Measurements from ENCODE around the gene SUSD2. TPM values are rescaled to one million over a fixed set of nuclear protein-coding genes. Genes with fewer than 3 reads are reported as not detected.

SUSD2 gene
- total and polyA plus RNA-seq, 5 donors from 2014 or later: 0.06 to 0.81 TPM; not detected in 3

DNA sequence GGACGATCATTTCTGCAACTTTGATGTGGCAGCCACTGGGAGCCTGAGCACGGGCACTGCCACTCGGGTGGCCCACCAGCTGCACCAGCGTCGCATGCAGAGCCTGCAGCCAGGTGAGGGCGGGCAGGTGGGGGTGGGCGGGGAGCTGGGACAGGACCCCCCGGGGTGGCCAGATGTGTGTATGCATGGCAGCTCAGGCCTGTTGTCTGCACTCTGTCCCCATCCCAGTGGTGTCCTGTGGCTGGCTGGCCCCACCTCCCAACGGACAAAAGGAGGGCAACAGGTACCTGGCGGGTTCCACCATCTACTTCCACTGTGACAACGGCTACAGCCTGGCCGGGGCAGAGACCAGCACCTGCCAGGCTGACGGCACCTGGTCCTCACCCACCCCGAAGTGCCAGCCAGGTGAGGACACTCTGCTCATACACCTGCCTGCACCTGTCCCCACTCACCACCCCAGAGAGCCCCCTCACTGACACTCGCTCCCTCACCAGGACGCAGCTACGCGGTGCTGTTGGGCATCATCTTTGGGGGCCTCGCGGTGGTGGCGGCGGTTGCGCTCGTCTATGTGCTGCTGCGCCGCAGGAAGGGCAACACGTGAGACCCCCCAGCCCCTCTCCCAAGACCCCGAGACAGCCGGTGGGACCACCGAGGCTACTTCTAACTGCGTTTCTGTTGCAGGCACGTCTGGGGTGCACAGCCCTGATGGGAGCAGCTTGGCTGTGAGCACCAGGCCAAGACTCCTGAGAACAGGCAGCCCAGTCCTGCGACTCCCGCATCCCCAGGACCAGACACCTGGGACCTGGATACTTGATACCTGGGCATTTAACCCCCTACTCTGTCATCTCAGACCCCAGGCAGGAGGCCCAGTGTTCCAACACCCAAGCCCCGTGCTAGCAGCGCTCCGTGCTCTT is 6.7 kb downstream of the SUSD2 start:
- no peak overlapping the region for H3K27ac ChIP-seq (ENCODE audit: insufficient read depth, low read length, poor library complexity, severe bottlenecking)
- H3K4me1 Mint-ChIP-seq: no peaks in the 10 kb centered on the region
- H3K27me3 Mint-ChIP-seq: peaks cover 3% of the 10 kb centered on the region
- DNase-seq (no peak), ATAC-seq (ENCODE audit: low read depth in 2 of 2) (no peak)
- no peak overlapping the region for H3K4me3 ChIP-seq (ENCODE audit: low read depth, low read length)
- no peaks in the 10 kb centered on the region for H3K9me3 ChIP-seq (ENCODE audit: control insufficient read depth in 2 of 2, low read length in 2 of 2)
- no peaks in the 10 kb centered on the region for H3K27me3 ChIP-seq (ENCODE audit: control insufficient read depth, insufficient read depth, low read length)
- H3K27ac Mint-ChIP-seq: no peak overlapping the region
- no peak overlapping the region for H3K4me3 Mint-ChIP-seq
- no peaks in the 10 kb centered on the region for H3K36me3 Mint-ChIP-seq
- no peaks in the 10 kb centered on the region for H3K36me3 ChIP-seq (ENCODE audit: control insufficient read depth, insufficient read depth, low read length)
- H3K4me1 ChIP-seq (ENCODE audit: control insufficient read depth, insufficient read depth, low read length, poor library complexity, severe bottlenecking): no peaks in the 10 kb centered on the region
- H3K9me3 Mint-ChIP-seq: peaks cover 0 to 2% (median 0%) of the 10 kb centered on the region in 7 donors

DNA sequence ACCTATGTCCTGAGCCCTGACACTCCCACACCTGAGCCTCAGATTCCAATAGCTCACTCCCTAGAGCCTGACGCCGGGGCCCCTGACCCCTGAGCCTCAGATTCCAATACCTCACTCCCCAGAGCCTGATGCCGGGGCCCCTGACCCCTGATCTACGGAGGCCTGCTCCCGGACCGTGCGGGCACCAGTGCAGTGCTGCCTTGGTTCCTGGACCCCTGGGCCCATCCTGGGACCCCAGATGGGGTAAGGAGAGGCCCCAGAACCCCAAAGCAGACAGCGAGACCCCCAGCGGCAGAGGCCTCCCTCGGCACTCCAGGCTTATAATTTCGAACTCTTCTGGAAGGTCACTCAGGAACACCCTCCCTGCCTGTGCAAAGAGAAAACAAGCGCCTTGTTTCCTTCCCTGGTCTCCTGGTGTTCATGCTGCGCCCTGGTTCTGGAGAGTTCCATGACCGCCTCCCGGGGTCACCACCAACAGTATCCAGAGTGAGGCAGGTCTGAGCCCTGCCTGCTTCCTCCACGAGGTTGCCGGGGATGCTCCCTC is 7.5 kb downstream of the SUSD2 start:
- Mint-ChIP-seq H3K27me3 (peaks cover 4% of the 10 kb centered on the region), H3K4me1 (no peaks in the 10 kb centered on the region), H3K36me3 (no peaks in the 10 kb centered on the region), H3K27ac (no peak overlapping the region), H3K9me3 (peaks cover 0 to 2% (median 0%) of the 10 kb centered on the region in 7 donors), H3K4me3 (no peak overlapping the region)
- ATAC-seq (ENCODE audit: low read depth in 2 of 2) (no peak), DNase-seq (no peak)
- no peaks in the 10 kb centered on the region for H3K4me1 ChIP-seq (ENCODE audit: control insufficient read depth, insufficient read depth, low read length, poor library complexity, severe bottlenecking)
- H3K27me3 ChIP-seq (ENCODE audit: control insufficient read depth, insufficient read depth, low read length): no peaks in the 10 kb centered on the region
- H3K36me3 ChIP-seq (ENCODE audit: control insufficient read depth, insufficient read depth, low read length): no peaks in the 10 kb centered on the region
- no peak overlapping the region for H3K4me3 ChIP-seq (ENCODE audit: low read depth, low read length)
- H3K27ac ChIP-seq (ENCODE audit: insufficient read depth, low read length, poor library complexity, severe bottlenecking): no peak overlapping the region
- no peaks in the 10 kb centered on the region for H3K9me3 ChIP-seq (ENCODE audit: control insufficient read depth in 2 of 2, low read length in 2 of 2)

DNA sequence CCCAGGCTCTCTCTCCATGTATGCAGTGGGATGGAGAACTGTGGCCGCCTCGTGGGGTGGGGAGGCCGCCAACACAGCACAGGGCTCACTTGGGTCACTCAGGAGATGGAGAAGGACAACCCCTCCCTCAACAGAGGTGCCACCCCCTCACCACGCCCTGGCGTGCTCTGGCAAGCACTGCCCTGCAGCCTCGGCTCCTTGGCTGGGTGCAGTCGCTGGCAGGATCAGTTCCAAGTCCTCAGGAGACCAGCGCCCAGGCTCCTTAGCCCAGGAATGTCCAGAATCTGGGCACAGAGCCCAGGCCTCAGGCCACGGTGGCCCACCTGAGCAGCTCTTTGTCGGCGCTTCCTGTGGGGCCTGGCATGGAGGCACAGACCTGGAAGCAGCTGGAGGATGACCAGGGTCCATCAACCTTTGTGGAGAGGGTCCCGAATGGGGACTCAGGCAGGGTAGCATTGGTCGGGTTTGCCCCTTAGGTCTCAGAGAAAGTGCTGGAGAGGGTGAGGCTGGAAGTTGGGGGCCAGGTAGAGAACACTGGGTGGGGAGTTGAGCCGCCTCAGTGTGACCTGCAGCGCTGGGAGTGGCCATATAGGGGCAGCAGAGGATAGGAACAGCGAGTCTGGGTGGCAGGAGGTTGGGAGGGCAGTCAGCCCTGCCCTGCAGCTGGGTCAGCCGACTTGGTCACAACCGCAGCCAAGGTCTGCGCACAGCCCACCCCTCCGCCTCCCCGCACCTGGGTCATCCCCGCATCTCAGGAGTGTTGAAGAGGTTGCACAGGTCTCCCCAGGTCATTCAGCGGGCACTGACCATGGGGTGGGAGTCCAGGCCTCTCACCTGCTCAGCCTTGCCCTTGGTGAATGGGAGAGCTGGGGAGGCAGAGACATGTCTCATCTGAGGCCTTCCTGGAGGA is 8.2 kb downstream of the SUSD2 start:
- Mint-ChIP-seq H3K4me3 (no peak overlapping the region), H3K27me3 (peaks cover 4% of the 10 kb centered on the region), H3K4me1 (no peaks in the 10 kb centered on the region), H3K27ac (peak overlapping the region in 1 of 3 donors; percentile 14), H3K36me3 (no peaks in the 10 kb centered on the region), H3K9me3 (peaks cover 0 to 2% (median 0%) of the 10 kb centered on the region in 7 donors)
- peak in 1 of 2 donors; percentile 23 for ATAC-seq (ENCODE audit: low read depth in 2 of 2)
- Histone ChIP-seq H3K27me3 (ENCODE audit: control insufficient read depth, insufficient read depth, low read length) (no peaks in the 10 kb centered on the region), H3K4me1 (ENCODE audit: control insufficient read depth, insufficient read depth, low read length, poor library complexity, severe bottlenecking) (no peaks in the 10 kb centered on the region), H3K27ac (ENCODE audit: insufficient read depth, low read length, poor library complexity, severe bottlenecking) (no peak overlapping the region), H3K9me3 (ENCODE audit: control insufficient read depth in 2 of 2, low read length in 2 of 2) (no peaks in the 10 kb centered on the region), H3K4me3 (ENCODE audit: low read depth, low read length) (no peak overlapping the region), H3K36me3 (ENCODE audit: control insufficient read depth, insufficient read depth, low read length) (no peaks in the 10 kb centered on the region)
- peak in 1 of 3 donors; percentile 33 for DNase-seq

DNA sequence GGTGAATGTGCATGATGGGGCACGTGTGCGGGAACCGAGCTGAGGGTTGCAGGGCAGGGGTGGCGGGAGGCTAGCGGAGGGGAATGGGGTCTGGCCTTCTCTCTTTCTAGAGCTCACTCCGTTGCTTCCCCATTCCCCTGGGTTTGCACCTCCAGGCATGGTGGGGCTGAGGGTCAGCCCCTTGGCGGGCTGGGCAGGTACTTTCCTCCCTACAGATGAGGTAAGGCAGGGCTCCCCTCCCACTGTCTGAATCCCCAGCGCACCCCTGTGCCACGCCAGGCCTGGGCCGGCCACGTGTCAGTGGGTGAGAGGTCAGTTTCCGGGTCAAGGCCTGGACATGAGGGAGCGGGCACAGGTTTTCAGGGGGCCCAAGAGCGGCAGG is 8.9 kb downstream of the SUSD2 start:
- DNase-seq (no peak), ATAC-seq (ENCODE audit: low read depth in 2 of 2) (no peak)
- peaks cover 4% of the 10 kb centered on the region for H3K27me3 Mint-ChIP-seq
- H3K27ac Mint-ChIP-seq: no peak overlapping the region
- Histone ChIP-seq H3K4me3 (ENCODE audit: low read depth, low read length) (no peak overlapping the region), H3K4me1 (ENCODE audit: control insufficient read depth, insufficient read depth, low read length, poor library complexity, severe bottlenecking) (no peaks in the 10 kb centered on the region), H3K36me3 (ENCODE audit: control insufficient read depth, insufficient read depth, low read length) (no peaks in the 10 kb centered on the region), H3K27ac (ENCODE audit: insufficient read depth, low read length, poor library complexity, severe bottlenecking) (no peak overlapping the region), H3K27me3 (ENCODE audit: control insufficient read depth, insufficient read depth, low read length) (no peaks in the 10 kb centered on the region), H3K9me3 (ENCODE audit: control insufficient read depth in 2 of 2, low read length in 2 of 2) (no peaks in the 10 kb centered on the region)
- H3K36me3 Mint-ChIP-seq: no peaks in the 10 kb centered on the region
- no peak overlapping the region for H3K4me3 Mint-ChIP-seq
- H3K9me3 Mint-ChIP-seq: peaks cover 0 to 2% (median 0%) of the 10 kb centered on the region in 7 donors
- no peaks in the 10 kb centered on the region for H3K4me1 Mint-ChIP-seq

DNA sequence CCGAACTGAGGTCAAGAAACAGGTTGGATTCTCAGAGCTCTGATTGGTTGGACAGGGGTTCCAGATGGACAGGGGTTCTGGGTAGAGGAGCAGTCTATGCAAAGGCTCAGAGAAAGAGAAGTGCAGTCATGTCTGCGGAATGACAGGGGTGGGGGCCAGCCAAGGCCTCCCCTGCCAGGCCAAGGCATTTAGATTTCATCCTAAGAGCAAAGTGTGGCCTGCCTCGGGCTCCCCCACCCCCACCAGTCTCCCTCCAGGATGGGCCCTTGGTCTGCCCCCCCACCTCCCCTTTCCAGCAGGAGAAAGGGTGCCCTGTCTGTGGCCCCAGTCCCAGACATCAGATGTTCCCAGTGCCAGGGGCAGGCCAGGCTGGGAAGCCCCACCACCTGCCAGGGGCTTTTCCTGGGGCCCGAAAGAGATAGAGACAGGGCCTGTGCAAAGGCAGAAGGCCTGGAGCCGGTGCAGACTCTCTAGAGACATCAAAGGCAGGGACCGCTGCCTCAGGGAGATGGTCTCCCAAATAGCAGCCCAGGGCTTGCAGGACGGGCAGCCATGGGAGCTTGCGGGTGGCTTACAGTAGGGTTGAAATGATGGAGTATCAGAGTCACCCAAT is 9.4 kb downstream of the SUSD2 start:
- H3K4me1 ChIP-seq (ENCODE audit: control insufficient read depth, insufficient read depth, low read length, poor library complexity, severe bottlenecking): no peaks in the 10 kb centered on the region
- H3K4me3 Mint-ChIP-seq: no peak overlapping the region
- H3K9me3 Mint-ChIP-seq: peaks cover 0 to 2% (median 0%) of the 10 kb centered on the region in 7 donors
- ATAC-seq (ENCODE audit: low read depth in 2 of 2) (no peak), DNase-seq (no peak)
- H3K4me3 ChIP-seq (ENCODE audit: low read depth, low read length): no peak overlapping the region
- peaks cover 4% of the 10 kb centered on the region for H3K27me3 Mint-ChIP-seq
- H3K36me3 Mint-ChIP-seq: no peaks in the 10 kb centered on the region
- H3K36me3 ChIP-seq (ENCODE audit: control insufficient read depth, insufficient read depth, low read length): no peaks in the 10 kb centered on the region
- no peaks in the 10 kb centered on the region for H3K27me3 ChIP-seq (ENCODE audit: control insufficient read depth, insufficient read depth, low read length)
- H3K9me3 ChIP-seq (ENCODE audit: control insufficient read depth in 2 of 2, low read length in 2 of 2): no peaks in the 10 kb centered on the region
- peak overlapping the region in 1 of 3 donors; percentile 74 for H3K27ac Mint-ChIP-seq
- no peaks in the 10 kb centered on the region for H3K4me1 Mint-ChIP-seq
- H3K27ac ChIP-seq (ENCODE audit: insufficient read depth, low read length, poor library complexity, severe bottlenecking): no peak overlapping the region

DNA sequence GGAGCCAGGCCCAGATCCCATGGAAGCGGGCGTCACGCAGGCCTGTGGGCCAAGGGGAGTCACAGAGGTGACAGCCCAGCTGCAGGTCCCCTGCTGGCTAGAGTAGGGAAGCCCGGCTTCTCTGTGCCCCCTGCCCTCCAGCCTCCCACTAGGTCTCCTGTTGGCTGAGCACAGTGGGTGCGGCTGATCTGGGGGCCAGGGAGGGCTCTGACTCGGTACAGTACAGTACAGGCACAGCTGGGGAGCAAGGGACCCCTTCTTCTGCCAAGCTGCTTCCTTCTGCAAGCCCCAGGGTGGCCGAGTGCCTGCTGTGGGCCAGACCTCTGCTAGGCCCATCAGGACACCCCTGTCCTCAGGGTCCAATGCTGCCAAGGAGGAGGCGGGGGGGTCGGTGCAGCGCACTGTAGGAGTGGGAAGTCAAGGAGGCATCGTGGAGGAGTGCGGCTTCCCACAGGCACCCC is 10.1 kb downstream of the SUSD2 start:
- H3K9me3 Mint-ChIP-seq: peaks cover 0 to 2% (median 0%) of the 10 kb centered on the region in 7 donors

DNA sequence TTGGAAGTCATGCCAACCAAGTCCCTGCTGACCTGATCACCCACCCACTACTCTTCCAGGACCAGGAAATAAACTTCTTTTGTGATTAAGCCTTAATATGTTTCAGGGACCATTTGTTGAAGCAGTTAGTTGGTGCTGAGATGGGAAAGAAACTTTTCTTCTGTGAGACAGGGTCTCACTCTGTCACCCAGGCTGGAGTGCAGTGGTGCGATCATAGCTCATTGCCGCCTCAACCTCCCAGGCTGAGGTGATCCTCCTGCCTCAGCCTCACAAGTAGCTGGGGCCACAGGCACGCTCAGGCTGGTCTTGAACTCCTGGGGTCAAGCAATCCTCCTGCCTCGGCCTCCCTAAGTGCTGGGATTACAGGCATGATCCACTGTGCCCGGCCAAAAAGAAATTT is 10.6 kb downstream of the SUSD2 start:
- no peak for ATAC-seq (ENCODE audit: low read depth in 2 of 2)
- peak overlapping the region in 1 of 3 donors; percentile 35 for H3K27ac Mint-ChIP-seq
- H3K36me3 Mint-ChIP-seq: no peaks in the 10 kb centered on the region

More for the DNA sequence above, 10.1 kb downstream of the SUSD2 start:
- Histone ChIP-seq H3K4me3 (ENCODE audit: low read depth, low read length) (no peak overlapping the region), H3K4me1 (ENCODE audit: control insufficient read depth, insufficient read depth, low read length, poor library complexity, severe bottlenecking) (no peaks in the 10 kb centered on the region), H3K27ac (ENCODE audit: insufficient read depth, low read length, poor library complexity, severe bottlenecking) (no peak overlapping the region), H3K27me3 (ENCODE audit: control insufficient read depth, insufficient read depth, low read length) (no peaks in the 10 kb centered on the region), H3K36me3 (ENCODE audit: control insufficient read depth, insufficient read depth, low read length) (no peaks in the 10 kb centered on the region), H3K9me3 (ENCODE audit: control insufficient read depth in 2 of 2, low read length in 2 of 2) (no peaks in the 10 kb centered on the region)
- Mint-ChIP-seq H3K36me3 (no peaks in the 10 kb centered on the region), H3K4me1 (no peaks in the 10 kb centered on the region), H3K4me3 (no peak overlapping the region), H3K27me3 (peaks cover 4% of the 10 kb centered on the region), H3K27ac (no peak overlapping the region)
- DNase-seq (no peak), ATAC-seq (ENCODE audit: low read depth in 2 of 2) (no peak)

More for the DNA sequence above, 10.6 kb downstream of the SUSD2 start:
- Mint-ChIP-seq H3K4me1 (no peaks in the 10 kb centered on the region), H3K9me3 (peaks cover 0 to 2% (median 0%) of the 10 kb centered on the region in 7 donors), H3K4me3 (no peak overlapping the region), H3K27me3 (peaks cover 4% of the 10 kb centered on the region)
- DNase-seq: no peak
- Histone ChIP-seq H3K27ac (ENCODE audit: insufficient read depth, low read length, poor library complexity, severe bottlenecking) (no peak overlapping the region), H3K9me3 (ENCODE audit: control insufficient read depth in 2 of 2, low read length in 2 of 2) (no peaks in the 10 kb centered on the region), H3K36me3 (ENCODE audit: control insufficient read depth, insufficient read depth, low read length) (no peaks in the 10 kb centered on the region), H3K4me3 (ENCODE audit: low read depth, low read length) (no peak overlapping the region), H3K4me1 (ENCODE audit: control insufficient read depth, insufficient read depth, low read length, poor library complexity, severe bottlenecking) (no peaks in the 10 kb centered on the region), H3K27me3 (ENCODE audit: control insufficient read depth, insufficient read depth, low read length) (no peaks in the 10 kb centered on the region)

All from CD4-positive, CD25-positive, alpha-beta regulatory T cell (primary cell).